Osteocyte (in vitro differentiated cells): Measurements from ENCODE around the gene CHMP4B. TPM values are rescaled to one million over a fixed set of nuclear protein-coding genes. Genes with fewer than 3 reads are reported as not detected.

Experiments
- DNase-seq: peaks from one replicate; pipeline ENCODE4 v3.0.0; 2021; ENCODE audit warnings: mixed read lengths; ENCODE audit not compliant: unreplicated experiment; ENCODE audit errors: extremely low spot score
- H3K27ac Mint-ChIP-seq: one replicate; pipeline ENCODE4 v1.8.0; 2021; ENCODE audit warnings: mild to moderate bottlenecking, mixed read lengths; ENCODE audit not compliant: unreplicated experiment
- H3K27me3 Mint-ChIP-seq: one replicate; pipeline ENCODE4 v1.8.0; 2021; ENCODE audit warnings: mixed read lengths; ENCODE audit not compliant: unreplicated experiment
- H3K36me3 Mint-ChIP-seq: one replicate; pipeline ENCODE4 v1.8.0; 2021; ENCODE audit warnings: mixed read lengths; ENCODE audit not compliant: unreplicated experiment
- H3K4me1 Mint-ChIP-seq: one replicate; pipeline ENCODE4 v1.8.0; 2021; ENCODE audit warnings: mixed read lengths; ENCODE audit not compliant: unreplicated experiment
- H3K4me3 Mint-ChIP-seq: one replicate; pipeline ENCODE4 v1.8.0; 2021; ENCODE audit warnings: mild to moderate bottlenecking, moderate library complexity, mixed read lengths; ENCODE audit not compliant: unreplicated experiment
- H3K9me3 Mint-ChIP-seq: one replicate; pipeline ENCODE4 v1.8.0; 2021; ENCODE audit warnings: mixed read lengths; ENCODE audit not compliant: unreplicated experiment
- CTCF ChIP-seq: fragments of 200-600 bp; sonication (generic); IDR thresholded peaks from 2 replicates; pipeline ENCODE4 v1.5.0; 2021; ENCODE audit warnings: antibody characterized with exemption, mild to moderate bottlenecking, moderate library complexity
- total RNA-seq: library from RNA; stranded (reverse); gene quantifications from 2 replicates; pipeline ENCODE4 v1.2.1, GENCODE V29; 2021

Gene CHMP4B
- total RNA-seq, 1 donor from 2014 or later: 92.5 TPM

- Mint-ChIP-seq H3K4me3 (no peak overlapping the region), H3K36me3 (peaks cover 8% of the 10 kb centered on the region), H3K9me3 (no peaks in the 10 kb centered on the region), H3K27ac (no peak overlapping the region), H3K27me3 (no peaks in the 10 kb centered on the region), H3K4me1 (peaks cover 39% of the 10 kb centered on the region)
- DNase-seq: no peak
- no peak for TF ChIP-seq CTCF
Observed at GRCh38 chr20:33817411-33817810, 6.3 kb downstream of the CHMP4B start.

GRCh38 chr20:33819456-33819855 lies 8.3 kb downstream of the CHMP4B start:
- Mint-ChIP-seq H3K27me3 (no peaks in the 10 kb centered on the region), H3K9me3 (no peaks in the 10 kb centered on the region), H3K4me1 (peaks cover 19% of the 10 kb centered on the region), H3K36me3 (peaks cover 5% of the 10 kb centered on the region), H3K27ac (peak overlapping the region; percentile 6), H3K4me3 (no peak overlapping the region)
- no peak for DNase-seq
- no peak for TF ChIP-seq CTCF

GRCh38 chr20:33820362-33820761 lies 9.2 kb downstream of the CHMP4B start:
- Mint-ChIP-seq H3K4me3 (no peak overlapping the region), H3K27ac (no peak overlapping the region), H3K36me3 (no peaks in the 10 kb centered on the region), H3K27me3 (no peaks in the 10 kb centered on the region), H3K4me1 (peaks cover 15% of the 10 kb centered on the region), H3K9me3 (no peaks in the 10 kb centered on the region)
- DNase-seq: no peak
- TF ChIP-seq CTCF: no peak

- H3K4me3 Mint-ChIP-seq: no peak overlapping the region
- H3K27ac Mint-ChIP-seq: no peak overlapping the region
- H3K36me3 Mint-ChIP-seq: no peaks in the 10 kb centered on the region
- no peaks in the 10 kb centered on the region for H3K9me3 Mint-ChIP-seq
- no peaks in the 10 kb centered on the region for H3K27me3 Mint-ChIP-seq
- no peak for DNase-seq
- no peak for TF ChIP-seq CTCF
- peaks cover 19% of the 10 kb centered on the region for H3K4me1 Mint-ChIP-seq
Observed at GRCh38 chr20:33821270-33821836, 10.2 kb downstream of the CHMP4B start.

GRCh38 chr20:33822423-33822822 lies 11.3 kb downstream of the CHMP4B start:
- no peak for TF ChIP-seq CTCF
- Mint-ChIP-seq H3K9me3 (no peaks in the 10 kb centered on the region), H3K27ac (no peak overlapping the region), H3K4me1 (peaks cover 23% of the 10 kb centered on the region), H3K27me3 (no peaks in the 10 kb centered on the region), H3K36me3 (no peaks in the 10 kb centered on the region), H3K4me3 (no peak overlapping the region)
- no peak for DNase-seq
